GM18873 (cell line): ENCODE data around the gene ZNF35.
"Not testable (repeated sequence)": the region's sequence is repeated elsewhere in the genome, so short reads cannot be mapped to it uniquely, and the experiment has no call there.

Experiments used
- ATAC-seq: cut with Tn5 transposase; IDR thresholded peaks from one replicate; pipeline ENCODE4 v1.9.1; 2021; ENCODE audit warnings: mild to moderate bottlenecking, moderate library complexity, moderate number of reproducible peaks; ENCODE audit not compliant: unreplicated experiment, low FRiP score

Gene ZNF35

GRCh38 chr3:44648564-44649229, at the start of gene ZNF35:
Gene ZNF35 (plus strand): TSS chr3:44648732. CDS start chr3:44651068, 2,336 bp downstream.
- peak; percentile 80 for ATAC-seq

DNA sequence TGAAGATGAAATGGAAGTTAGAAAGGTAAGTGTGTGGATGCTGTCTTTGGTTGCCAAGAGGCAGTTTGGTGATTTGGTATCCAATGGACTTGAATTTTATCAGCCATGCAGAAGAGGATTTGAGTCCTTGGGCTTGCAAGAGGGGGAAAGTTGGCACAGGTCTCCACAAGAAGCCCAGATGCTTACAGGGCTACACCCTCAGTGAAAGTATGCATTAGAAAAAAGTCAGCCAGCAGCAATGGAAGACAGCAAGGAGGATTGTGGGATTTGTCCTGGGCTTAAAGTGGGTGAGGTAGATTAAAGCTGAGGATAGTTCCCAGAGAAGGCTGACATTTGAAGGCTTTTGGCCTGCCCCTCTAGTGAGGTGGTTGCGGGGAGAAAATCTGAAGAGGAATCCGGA, 46.8 kb upstream of the ZNF35 start:
- no peak for ATAC-seq

- ATAC-seq = no peak
These were observed 35.9 kb upstream of the ZNF35 start for GRCh38 chr3:44612678-44613077.

- ATAC-seq = peak; percentile 68
These were observed 23.6 kb upstream of the ZNF35 start, which contains the start of gene ZNF197 for GRCh38 chr3:44624749-44625480. Gene ZNF197 (plus strand): TSS chr3:44625036. CDS start chr3:44629155, 4,119 bp downstream.

- ATAC-seq = no peak
These were observed 19.8 kb upstream of the ZNF35 start for GRCh38 chr3:44628716-44629115.

DNA sequence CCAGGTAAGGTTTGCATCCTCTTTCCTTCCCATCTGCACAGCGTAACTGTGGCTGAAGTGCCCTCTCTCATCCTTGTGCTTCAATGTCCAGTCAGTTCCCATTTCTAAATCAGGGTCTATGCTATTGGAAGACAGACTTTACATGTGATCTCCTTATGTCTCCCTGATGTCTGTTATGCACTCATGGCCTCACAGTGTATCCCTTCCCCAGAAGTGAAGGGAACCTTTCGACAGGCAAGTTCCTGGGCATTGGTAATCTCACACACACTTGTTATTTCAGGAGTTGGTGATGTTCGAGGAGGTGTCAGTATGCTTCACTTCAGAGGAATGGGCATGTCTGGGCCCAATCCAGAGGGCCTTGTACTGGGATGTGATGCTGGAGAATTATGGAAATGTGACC, 16.3 kb upstream of the ZNF35 start:
- ATAC-seq = no peak

- ATAC-seq = no peak
These were observed 6.2 kb upstream of the ZNF35 start for GRCh38 chr3:44642337-44642736.

DNA sequence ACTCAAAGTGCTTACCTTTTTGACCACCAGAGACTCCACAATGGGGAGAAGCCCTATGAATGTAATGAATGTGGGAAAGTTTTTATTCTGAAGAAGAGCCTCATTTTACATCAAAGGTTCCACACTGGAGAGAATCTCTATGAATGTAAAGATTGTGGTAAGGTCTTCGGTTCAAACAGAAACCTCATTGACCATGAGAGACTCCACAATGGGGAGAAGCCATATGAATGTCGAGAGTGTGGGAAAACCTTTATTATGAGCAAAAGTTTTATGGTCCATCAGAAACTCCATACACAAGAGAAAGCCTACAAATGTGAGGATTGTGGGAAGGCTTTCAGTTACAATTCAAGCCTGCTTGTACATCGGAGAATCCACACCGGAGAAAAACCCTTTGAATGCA, 5.5 kb upstream of the ZNF35 start:
- ATAC-seq = no peak

- ATAC-seq = no peak
These were observed 761 bp upstream of the ZNF35 start for GRCh38 chr3:44647771-44648170.

DNA sequence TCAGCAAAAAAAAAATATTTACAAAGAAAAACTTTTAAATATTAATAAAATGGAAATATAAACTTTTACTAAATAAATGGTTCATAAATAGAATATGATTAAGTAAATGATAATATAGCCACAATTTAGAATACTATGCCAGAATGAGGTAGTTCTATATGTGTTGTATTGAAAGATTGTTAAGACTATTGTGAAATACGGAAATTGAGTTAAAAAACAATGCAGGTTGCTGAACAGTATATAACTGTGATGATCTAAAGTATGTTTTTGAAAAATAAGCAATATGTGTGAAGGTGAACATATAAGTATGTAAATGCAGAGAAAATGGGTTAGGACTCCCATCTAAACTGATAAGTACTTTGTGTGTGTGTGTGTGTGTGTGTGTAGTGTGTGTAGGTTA, 1.2 kb downstream of the ZNF35 start:
- ATAC-seq = no peak

- no peak for ATAC-seq
These were observed 5.5 kb downstream of the ZNF35 start for GRCh38 chr3:44654039-44654438.

DNA sequence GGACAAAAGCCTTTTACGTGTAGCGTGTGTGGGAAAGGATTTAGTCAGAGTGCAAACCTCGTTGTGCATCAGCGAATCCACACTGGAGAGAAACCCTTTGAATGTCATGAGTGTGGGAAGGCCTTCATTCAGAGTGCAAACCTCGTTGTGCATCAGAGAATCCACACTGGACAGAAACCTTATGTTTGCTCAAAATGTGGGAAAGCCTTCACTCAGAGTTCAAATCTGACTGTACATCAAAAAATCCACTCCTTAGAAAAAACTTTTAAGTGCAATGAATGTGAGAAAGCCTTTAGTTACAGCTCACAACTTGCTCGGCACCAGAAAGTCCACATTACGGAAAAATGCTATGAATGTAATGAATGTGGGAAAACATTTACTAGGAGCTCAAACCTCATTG, 10.5 kb downstream of the ZNF35 start:
- no peak for ATAC-seq

DNA sequence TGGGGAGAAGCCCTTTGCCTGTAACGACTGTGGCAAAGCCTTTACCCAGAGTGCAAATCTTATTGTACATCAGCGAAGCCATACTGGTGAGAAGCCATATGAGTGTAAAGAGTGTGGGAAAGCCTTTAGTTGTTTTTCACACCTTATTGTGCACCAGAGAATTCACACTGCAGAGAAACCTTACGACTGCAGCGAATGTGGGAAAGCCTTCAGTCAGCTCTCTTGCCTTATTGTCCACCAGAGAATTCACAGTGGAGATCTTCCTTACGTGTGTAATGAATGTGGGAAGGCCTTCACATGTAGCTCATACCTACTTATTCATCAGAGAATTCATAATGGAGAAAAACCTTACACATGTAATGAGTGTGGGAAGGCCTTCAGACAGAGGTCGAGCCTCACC, 10.9 kb downstream of the ZNF35 start:
- ATAC-seq = no peak

GRCh38 chr3:44661189-44661588, 12.7 kb downstream of the ZNF35 start:
- no peak for ATAC-seq

GRCh38 chr3:44665173-44665572, 16.6 kb downstream of the ZNF35 start:
- ATAC-seq = no peak

DNA sequence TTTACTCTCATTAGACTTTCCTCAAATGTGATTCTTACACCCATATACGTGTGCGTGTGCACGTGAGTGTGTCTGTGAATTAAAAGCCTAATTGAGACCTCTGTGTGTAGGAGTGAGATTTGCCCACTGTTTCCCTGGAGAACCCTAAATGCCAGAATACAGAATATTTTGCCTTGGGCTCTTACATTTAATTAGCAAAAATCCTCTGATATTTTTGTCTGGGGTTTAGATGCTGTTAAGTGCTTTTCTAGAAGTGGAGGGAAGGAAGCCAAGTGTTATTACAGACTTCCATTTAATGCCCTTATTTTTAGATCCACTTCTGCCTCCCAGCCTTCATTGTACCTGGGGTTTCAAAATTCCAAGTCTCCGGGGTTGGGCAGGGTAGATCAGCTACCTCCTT, 17.8 kb downstream of the ZNF35 start:
- no peak for ATAC-seq

DNA sequence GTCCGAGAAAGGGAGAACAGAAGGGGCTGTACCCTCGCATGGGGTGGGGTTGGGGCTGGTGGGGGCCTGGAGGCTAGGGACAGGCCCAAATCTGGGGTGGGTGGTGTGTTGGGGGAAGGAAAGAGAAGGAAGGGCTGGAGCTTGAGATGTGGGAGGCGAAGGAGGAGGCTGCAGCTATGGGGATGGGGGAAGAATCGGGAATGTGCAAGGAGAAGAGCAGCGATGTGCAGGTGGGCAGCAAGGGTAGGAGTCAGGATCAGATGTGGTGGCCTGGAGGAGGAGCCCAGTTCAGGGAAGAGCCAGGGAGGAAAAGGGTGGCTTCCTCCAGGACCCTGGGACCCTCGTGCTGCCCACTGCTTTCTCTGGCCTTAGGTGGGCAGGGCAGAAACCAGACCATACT, 21.2 kb downstream of the ZNF35 start:
- ATAC-seq = no peak

GRCh38 chr3:44673466-44673865, 24.9 kb downstream of the ZNF35 start:
- ATAC-seq = not testable (repeated sequence)

GRCh38 chr3:44674211-44674610, 25.7 kb downstream of the ZNF35 start:
- no peak for ATAC-seq

DNA sequence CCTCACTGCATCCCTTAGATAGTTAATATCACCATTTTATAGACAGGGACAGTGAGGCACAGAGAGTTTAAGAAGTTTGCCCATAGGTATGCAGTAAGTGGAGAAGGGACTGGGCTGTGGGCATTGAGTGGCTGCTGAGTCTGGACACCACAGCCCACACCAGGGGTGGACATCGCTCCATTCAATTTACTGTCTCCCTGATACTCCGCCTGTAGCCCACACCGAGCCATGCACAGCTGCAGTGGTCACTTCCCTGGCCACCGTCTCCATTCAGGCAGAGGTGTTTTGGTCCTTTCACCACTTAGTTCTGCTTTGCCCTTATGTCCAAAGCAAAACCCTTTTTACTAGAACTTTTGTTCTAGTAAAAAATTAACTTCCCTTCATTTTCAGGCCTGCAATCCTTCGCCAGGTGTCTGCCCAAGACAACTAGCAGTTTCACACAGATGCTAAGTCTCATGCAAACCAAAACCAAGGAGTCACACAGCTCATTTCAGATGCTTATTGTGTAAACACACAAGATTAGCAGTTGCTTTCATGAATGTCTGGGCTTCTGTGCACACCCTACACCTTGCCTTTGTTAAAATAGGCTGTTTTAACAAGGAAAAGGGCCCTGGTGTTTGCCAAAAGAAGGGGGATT, 30.1 kb downstream of the ZNF35 start:
- no peak for ATAC-seq

GRCh38 chr3:44680921-44681455, 32.5 kb downstream of the ZNF35 start:
- ATAC-seq = no peak
